Stimulated activated naive CD8-positive, alpha-beta T cell treated with anti-CD3 and anti-CD28 coated beads, Interleukin-15, amount 100 ng/mL, for 72 hours (primary cell): ENCODE data around the gene MYO1B.

Experiments used
- ATAC-seq: fragments of 150-1000 bp; cut with Tn5 transposase; 2 replicates; pipeline ENCODE4 v1.10.0; 2021; ENCODE audit warnings: mild to moderate bottlenecking, moderate library complexity
- DNase-seq, 2 donors: peaks; one replicate each; pipeline ENCODE4 v3.0.0; 2021 to 2022
- H3K27ac Mint-ChIP-seq, 2 donors: one replicate each; pipeline ENCODE4 v1.8.0; 2022; ENCODE audit warnings: mild to moderate bottlenecking in 2 of 2, mixed read lengths in 2 of 2, moderate library complexity in 2 of 2
- H3K27me3 Mint-ChIP-seq: one replicate; pipeline ENCODE4 v1.8.0; 2022; ENCODE audit warnings: mixed read lengths
- H3K4me1 Mint-ChIP-seq: one replicate; pipeline ENCODE4 v1.8.0; 2022; ENCODE audit warnings: mild to moderate bottlenecking, mixed read lengths
- H3K4me3 Mint-ChIP-seq, 2 donors: one replicate each; pipeline ENCODE4 v1.8.0; 2022; ENCODE audit warnings: mild to moderate bottlenecking in 2 of 2, mixed read lengths in 2 of 2, moderate library complexity in 1 of 2
- H3K9me3 Mint-ChIP-seq, 2 donors: one replicate each; pipeline ENCODE4 v1.8.0; 2022; ENCODE audit warnings: mixed read lengths in 2 of 2

The MYO1B gene

GRCh38 chr2:191362841-191363240 is 117.6 kb downstream of the MYO1B start:
- no peaks in the 10 kb centered on the region for H3K9me3 Mint-ChIP-seq
- H3K4me3 Mint-ChIP-seq: no peak overlapping the region
- no peaks in the 10 kb centered on the region for H3K27me3 Mint-ChIP-seq
- DNase-seq (no peak), ATAC-seq (no peak)
- no peak overlapping the region for H3K27ac Mint-ChIP-seq
- H3K4me1 Mint-ChIP-seq: no peaks in the 10 kb centered on the region

GRCh38 chr2:191363267-191363666 is 118.1 kb downstream of the MYO1B start:
- Mint-ChIP-seq H3K27me3 (no peaks in the 10 kb centered on the region), H3K9me3 (no peaks in the 10 kb centered on the region), H3K27ac (no peak overlapping the region), H3K4me3 (no peak overlapping the region), H3K4me1 (no peaks in the 10 kb centered on the region)
- ATAC-seq: no peak
- DNase-seq: no peak

GRCh38 chr2:191365089-191365488 is 119.9 kb downstream of the MYO1B start:
- Mint-ChIP-seq H3K4me1 (no peaks in the 10 kb centered on the region), H3K4me3 (no peak overlapping the region), H3K27ac (no peak overlapping the region), H3K9me3 (no peaks in the 10 kb centered on the region), H3K27me3 (no peaks in the 10 kb centered on the region)
- no peak for DNase-seq
- no peak for ATAC-seq

GRCh38 chr2:191366199-191366598 is 121.0 kb downstream of the MYO1B start:
- no peak overlapping the region for H3K27ac Mint-ChIP-seq
- ATAC-seq: no peak

GRCh38 chr2:191369034-191369433 is 123.8 kb downstream of the MYO1B start:
- Mint-ChIP-seq H3K27ac (no peak overlapping the region), H3K4me1 (no peaks in the 10 kb centered on the region), H3K4me3 (no peak overlapping the region), H3K9me3 (no peaks in the 10 kb centered on the region), H3K27me3 (no peaks in the 10 kb centered on the region)
- DNase-seq (no peak), ATAC-seq (no peak)

More at GRCh38 chr2:191366199-191366598, 121.0 kb downstream of the MYO1B start:
- H3K4me1 Mint-ChIP-seq: no peaks in the 10 kb centered on the region
- H3K27me3 Mint-ChIP-seq: no peaks in the 10 kb centered on the region
- no peak for DNase-seq
- no peak overlapping the region for H3K4me3 Mint-ChIP-seq
- no peaks in the 10 kb centered on the region for H3K9me3 Mint-ChIP-seq

GRCh38 chr2:191374366-191374765 is 129.2 kb downstream of the MYO1B start:
- Mint-ChIP-seq H3K27ac (no peak overlapping the region), H3K9me3 (no peaks in the 10 kb centered on the region), H3K4me1 (peaks cover 22% of the 10 kb centered on the region), H3K4me3 (no peak overlapping the region), H3K27me3 (no peaks in the 10 kb centered on the region)
- ATAC-seq (no peak), DNase-seq (no peak)

GRCh38 chr2:191374939-191375338 is 129.7 kb downstream of the MYO1B start:
- Mint-ChIP-seq H3K4me3 (no peak overlapping the region), H3K27me3 (no peaks in the 10 kb centered on the region), H3K27ac (peak overlapping the region in 1 of 2 donors; percentile 26), H3K9me3 (no peaks in the 10 kb centered on the region), H3K4me1 (peaks cover 22% of the 10 kb centered on the region)
- no peak for DNase-seq
- no peak for ATAC-seq

GRCh38 chr2:191376981-191377629 is 131.9 kb downstream of the MYO1B start:
- ATAC-seq: peak; percentile 72
- no peak overlapping the region for H3K4me3 Mint-ChIP-seq
- peak in 1 of 2 donors; percentile 24 for DNase-seq
- H3K9me3 Mint-ChIP-seq: no peaks in the 10 kb centered on the region
- H3K27ac Mint-ChIP-seq: no peak overlapping the region
- no peaks in the 10 kb centered on the region for H3K27me3 Mint-ChIP-seq
- H3K4me1 Mint-ChIP-seq: peaks cover 22% of the 10 kb centered on the region

GRCh38 chr2:191379375-191379774 is 134.2 kb downstream of the MYO1B start:
- no peak for ATAC-seq

GRCh38 chr2:191382801-191383200 is 137.6 kb downstream of the MYO1B start:
- peaks cover 20% of the 10 kb centered on the region for H3K4me1 Mint-ChIP-seq
- H3K4me3 Mint-ChIP-seq: no peak overlapping the region
- ATAC-seq: no peak
- no peaks in the 10 kb centered on the region for H3K9me3 Mint-ChIP-seq
- H3K27ac Mint-ChIP-seq: peak overlapping the region in 1 of 2 donors; percentile 15
- DNase-seq: no peak
- H3K27me3 Mint-ChIP-seq: no peaks in the 10 kb centered on the region

More at GRCh38 chr2:191379375-191379774, 134.2 kb downstream of the MYO1B start:
- Mint-ChIP-seq H3K4me1 (peaks cover 22% of the 10 kb centered on the region), H3K27me3 (no peaks in the 10 kb centered on the region), H3K9me3 (no peaks in the 10 kb centered on the region), H3K4me3 (no peak overlapping the region), H3K27ac (no peak overlapping the region)
- no peak for DNase-seq

GRCh38 chr2:191383486-191383885 is 138.3 kb downstream of the MYO1B start:
- H3K4me1 Mint-ChIP-seq: peaks cover 13% of the 10 kb centered on the region
- H3K27me3 Mint-ChIP-seq: no peaks in the 10 kb centered on the region
- H3K4me3 Mint-ChIP-seq: no peak overlapping the region
- no peak for ATAC-seq
- H3K27ac Mint-ChIP-seq: no peak overlapping the region
- DNase-seq: no peak
- H3K9me3 Mint-ChIP-seq: no peaks in the 10 kb centered on the region

GRCh38 chr2:191384829-191385228 is 139.6 kb downstream of the MYO1B start:
- peaks cover 12% of the 10 kb centered on the region for H3K4me1 Mint-ChIP-seq
- DNase-seq (no peak), ATAC-seq (no peak)
- H3K9me3 Mint-ChIP-seq: no peaks in the 10 kb centered on the region
- H3K4me3 Mint-ChIP-seq: no peak overlapping the region
- no peaks in the 10 kb centered on the region for H3K27me3 Mint-ChIP-seq
- no peak overlapping the region for H3K27ac Mint-ChIP-seq

GRCh38 chr2:191385416-191386160 is 140.4 kb downstream of the MYO1B start:
- Mint-ChIP-seq H3K4me3 (no peak overlapping the region), H3K27ac (no peak overlapping the region), H3K27me3 (no peaks in the 10 kb centered on the region), H3K9me3 (no peaks in the 10 kb centered on the region), H3K4me1 (peaks cover 12% of the 10 kb centered on the region)
- peak; percentile 43 for ATAC-seq
- DNase-seq: no peak

GRCh38 chr2:191386938-191387536 is 141.8 kb downstream of the MYO1B start:
- Mint-ChIP-seq H3K27ac (no peak overlapping the region), H3K4me1 (peaks cover 12% of the 10 kb centered on the region), H3K4me3 (no peak overlapping the region), H3K9me3 (no peaks in the 10 kb centered on the region), H3K27me3 (no peaks in the 10 kb centered on the region)
- ATAC-seq (peak; percentile 81), DNase-seq (no peak)

GRCh38 chr2:191389288-191389687 is 144.1 kb downstream of the MYO1B start:
- no peak overlapping the region for H3K4me3 Mint-ChIP-seq
- H3K4me1 Mint-ChIP-seq: peaks cover 12% of the 10 kb centered on the region
- H3K27me3 Mint-ChIP-seq: no peaks in the 10 kb centered on the region
- ATAC-seq (no peak), DNase-seq (no peak)
- no peak overlapping the region for H3K27ac Mint-ChIP-seq
- no peaks in the 10 kb centered on the region for H3K9me3 Mint-ChIP-seq

- H3K4me3 Mint-ChIP-seq: no peak overlapping the region
- H3K4me1 Mint-ChIP-seq: peaks cover 6% of the 10 kb centered on the region
- DNase-seq (no peak), ATAC-seq (no peak)
- H3K27me3 Mint-ChIP-seq: no peaks in the 10 kb centered on the region
- no peaks in the 10 kb centered on the region for H3K9me3 Mint-ChIP-seq
- no peak overlapping the region for H3K27ac Mint-ChIP-seq
These were observed 146.0 kb downstream of the MYO1B start for GRCh38 chr2:191391171-191391570.
